ENCODE data around the gene CHST8. TPM values are rescaled to one million over a fixed set of nuclear protein-coding genes. Genes with fewer than 3 reads are reported as not detected.

CHST8 gene
- total and polyA plus RNA-seq, 2 donors from 2014 or later: 0.28 TPM; not detected in 1

DNA sequence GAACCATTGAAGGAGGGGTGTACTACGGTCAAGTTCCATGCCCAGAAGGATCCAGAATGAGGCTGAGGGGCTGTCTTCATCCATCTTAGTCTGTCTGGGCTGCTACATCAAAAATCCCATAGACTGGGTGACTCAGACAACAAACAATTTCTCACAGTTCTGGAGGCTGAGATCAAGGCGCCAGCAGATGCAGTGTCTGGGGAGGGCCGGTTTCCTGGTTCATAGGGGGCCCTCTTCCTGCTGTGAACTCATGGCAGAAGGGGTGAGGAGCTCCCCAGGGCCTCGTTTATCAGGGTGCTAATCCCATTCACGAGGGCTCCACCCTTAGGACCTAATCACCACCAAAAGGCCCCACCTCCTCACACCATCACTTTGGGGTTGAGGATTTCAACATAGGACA, 160.2 kb downstream of the CHST8 start:
- Histone ChIP-seq H3K27me3 (ENCODE audit: control insufficient read depth, insufficient read depth, low read length) (no peaks in the 10 kb centered on the region), H3K4me1 (ENCODE audit: control insufficient read depth in 2 of 3, insufficient read depth in 2 of 3, low read depth in 1 of 3, low read length in 3 of 3) (peaks cover 0 to 10% (median 0%) of the 10 kb centered on the region in 3 donors), H3K4me3 (ENCODE audit: low read length in 3 of 3) (no peak overlapping the region), H3K36me3 (ENCODE audit: control insufficient read depth in 2 of 3, insufficient read depth in 3 of 3, low read length in 3 of 3) (no peaks in the 10 kb centered on the region), H3K27ac (ENCODE audit: low read depth in 2 of 2, low read length in 2 of 2) (no peak overlapping the region), H3K9me3 (ENCODE audit: control insufficient read depth in 2 of 3, insufficient read depth in 1 of 3, low read length in 3 of 3) (no peaks in the 10 kb centered on the region), H3K9ac (ENCODE audit: low read length in 3 of 3) (no peak overlapping the region)
- DNase-seq (no peak), FAIRE-seq (no peak)
- TF ChIP-seq CTCF (IDR thresholded peaks at IDR 0.05; ENCODE audit: borderline replicate concordance, extremely low read depth, insufficient read depth): no peak
- intact Hi-C loops (cut with DNase I): no loop called here

- FAIRE-seq: no peak
- no peak overlapping the region for H3K9ac ChIP-seq (ENCODE audit: low read length in 3 of 3)
- intact Hi-C loops (cut with DNase I): no loop called here
- H3K36me3 ChIP-seq (ENCODE audit: control insufficient read depth in 2 of 3, insufficient read depth in 3 of 3, low read length in 3 of 3): no peaks in the 10 kb centered on the region
- no peaks in the 10 kb centered on the region for H3K9me3 ChIP-seq (ENCODE audit: control insufficient read depth in 2 of 3, insufficient read depth in 1 of 3, low read length in 3 of 3)
- H3K27ac ChIP-seq (ENCODE audit: low read depth in 2 of 2, low read length in 2 of 2): no peak overlapping the region
- H3K4me1 ChIP-seq (ENCODE audit: control insufficient read depth in 2 of 3, insufficient read depth in 2 of 3, low read depth in 1 of 3, low read length in 3 of 3): peaks cover 0 to 2% (median 0%) of the 10 kb centered on the region in 3 donors
- no peaks in the 10 kb centered on the region for H3K27me3 ChIP-seq (ENCODE audit: control insufficient read depth, insufficient read depth, low read length)
- no peak for TF ChIP-seq CTCF (IDR thresholded peaks at IDR 0.05; ENCODE audit: borderline replicate concordance, extremely low read depth, insufficient read depth)
- no peak for DNase-seq
- no peak overlapping the region for H3K4me3 ChIP-seq (ENCODE audit: low read length in 3 of 3)
These were observed 162.7 kb downstream of the CHST8 start for GRCh38 chr19:33784432-33784831.

DNA sequence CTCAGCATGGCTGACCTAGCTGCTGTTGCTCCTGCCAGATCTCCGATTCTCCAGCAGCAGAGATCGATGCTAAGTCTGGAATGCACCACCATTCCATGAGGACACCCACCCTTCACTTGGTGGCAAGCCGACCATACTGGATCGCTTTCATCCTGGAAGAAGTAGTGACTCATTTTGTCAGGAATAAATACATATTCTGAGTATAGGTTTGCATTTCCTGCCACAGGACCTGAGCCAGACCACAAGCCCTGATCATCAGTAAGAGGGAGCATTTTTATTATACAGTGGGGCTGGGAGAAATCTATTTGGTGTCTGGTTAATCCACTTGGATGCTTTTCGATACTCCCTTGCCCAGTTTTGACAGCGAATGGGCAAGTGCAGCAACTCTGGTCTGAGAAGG, 164.0 kb downstream of the CHST8 start:
- H3K9me3 ChIP-seq (ENCODE audit: control insufficient read depth in 2 of 3, insufficient read depth in 1 of 3, low read length in 3 of 3): no peaks in the 10 kb centered on the region
- no peaks in the 10 kb centered on the region for H3K36me3 ChIP-seq (ENCODE audit: control insufficient read depth in 2 of 3, insufficient read depth in 3 of 3, low read length in 3 of 3)
- intact Hi-C loops (cut with DNase I): no loop called here
- no peaks in the 10 kb centered on the region for H3K27me3 ChIP-seq (ENCODE audit: control insufficient read depth, insufficient read depth, low read length)
- no peak overlapping the region for H3K9ac ChIP-seq (ENCODE audit: low read length in 3 of 3)
- H3K4me3 ChIP-seq (ENCODE audit: low read length in 3 of 3): no peak overlapping the region
- TF ChIP-seq CTCF (IDR thresholded peaks at IDR 0.05; ENCODE audit: borderline replicate concordance, extremely low read depth, insufficient read depth): no peak
- DNase-seq (no peak), FAIRE-seq (no peak)
- no peaks in the 10 kb centered on the region for H3K4me1 ChIP-seq (ENCODE audit: control insufficient read depth in 2 of 3, insufficient read depth in 2 of 3, low read depth in 1 of 3, low read length in 3 of 3)
- no peak overlapping the region for H3K27ac ChIP-seq (ENCODE audit: low read depth in 2 of 2, low read length in 2 of 2)

DNA sequence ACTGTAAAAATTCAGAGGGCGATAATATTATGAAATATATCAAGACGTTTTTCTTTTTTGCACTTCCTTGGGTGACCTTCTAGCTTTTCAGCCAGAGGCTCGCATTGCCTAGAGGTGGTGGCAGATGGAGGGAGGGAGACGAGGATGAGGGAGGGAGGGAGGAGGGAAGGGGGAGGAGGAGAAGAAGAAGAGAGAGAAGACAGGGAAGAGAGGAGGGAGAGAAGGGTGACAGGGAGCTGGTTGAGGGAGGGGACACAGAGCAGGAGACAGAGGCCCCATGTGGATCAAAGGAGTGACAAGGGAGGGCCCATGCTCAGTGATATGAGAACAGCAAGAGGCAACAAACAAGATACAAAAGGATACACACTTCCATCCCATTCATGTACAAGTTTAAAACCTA, 166.9 kb downstream of the CHST8 start:
- Histone ChIP-seq H3K9me3 (ENCODE audit: control insufficient read depth in 2 of 3, insufficient read depth in 1 of 3, low read length in 3 of 3) (no peaks in the 10 kb centered on the region), H3K9ac (ENCODE audit: low read length in 3 of 3) (no peak overlapping the region), H3K27me3 (ENCODE audit: control insufficient read depth, insufficient read depth, low read length) (no peaks in the 10 kb centered on the region), H3K27ac (ENCODE audit: low read depth in 2 of 2, low read length in 2 of 2) (no peak overlapping the region), H3K4me3 (ENCODE audit: low read length in 3 of 3) (no peak overlapping the region), H3K36me3 (ENCODE audit: control insufficient read depth in 2 of 3, insufficient read depth in 3 of 3, low read length in 3 of 3) (no peaks in the 10 kb centered on the region), H3K4me1 (ENCODE audit: control insufficient read depth in 2 of 3, insufficient read depth in 2 of 3, low read depth in 1 of 3, low read length in 3 of 3) (no peaks in the 10 kb centered on the region)
- TF ChIP-seq CTCF (IDR thresholded peaks at IDR 0.05; ENCODE audit: borderline replicate concordance, extremely low read depth, insufficient read depth): no peak
- FAIRE-seq: no peak
- intact Hi-C loops (cut with DNase I): no loop called here
- DNase-seq: no peak
